ENCODE data around the gene SLC16A10. TPM values are rescaled to one million over a fixed set of nuclear protein-coding genes. Genes with fewer than 3 reads are reported as not detected.
"Not testable (repeated sequence)": the region's sequence is repeated elsewhere in the genome, so short reads cannot be mapped to it uniquely, and the experiment has no call there.

SLC16A10 gene
- total RNA-seq, 1 donor from 2014 or later: 2.2 TPM

- intact Hi-C loops (cut with micrococcal nuclease): not testable (repeated sequence)
Observed at GRCh38 chr6:111131018-111131417, 43.7 kb downstream of the SLC16A10 start.

- intact Hi-C loops (cut with micrococcal nuclease): not testable (repeated sequence)
Observed at GRCh38 chr6:111132669-111133068, 45.4 kb downstream of the SLC16A10 start.

- intact Hi-C loops (cut with micrococcal nuclease): not testable (repeated sequence)
Observed at GRCh38 chr6:111134236-111134869, 47.0 kb downstream of the SLC16A10 start.

GRCh38 chr6:111137489-111138093, 50.3 kb downstream of the SLC16A10 start:
- intact Hi-C loops (cut with micrococcal nuclease): not testable (repeated sequence)

GRCh38 chr6:111147440-111147839, 60.1 kb downstream of the SLC16A10 start:
- intact Hi-C loops (cut with micrococcal nuclease): no loop called here

- intact Hi-C loops (cut with micrococcal nuclease): no loop called here
Observed at GRCh38 chr6:111148110-111148509, 60.8 kb downstream of the SLC16A10 start.

- intact Hi-C loops (cut with micrococcal nuclease): no loop called here
Observed at GRCh38 chr6:111150577-111150976, 63.3 kb downstream of the SLC16A10 start.

- intact Hi-C loops (cut with micrococcal nuclease): no loop called here
Observed at GRCh38 chr6:111154981-111155380, 67.7 kb downstream of the SLC16A10 start.

GRCh38 chr6:111157412-111157811, 70.1 kb downstream of the SLC16A10 start:
- intact Hi-C loops (cut with micrococcal nuclease): no loop called here

- intact Hi-C loops (cut with micrococcal nuclease): no loop called here
Observed at GRCh38 chr6:111159633-111160032, 72.3 kb downstream of the SLC16A10 start.

- intact Hi-C loops (cut with micrococcal nuclease): no loop called here
Observed at GRCh38 chr6:111161650-111162049, 74.3 kb downstream of the SLC16A10 start.

GRCh38 chr6:111162504-111162903, 75.2 kb downstream of the SLC16A10 start:
- intact Hi-C loops (cut with micrococcal nuclease): no loop called here

GRCh38 chr6:111171577-111172400, 84.5 kb downstream of the SLC16A10 start:
- intact Hi-C loops (cut with micrococcal nuclease): no loop called here

- intact Hi-C loops (cut with micrococcal nuclease): no loop called here
Observed at GRCh38 chr6:111172563-111172962, 85.3 kb downstream of the SLC16A10 start.

GRCh38 chr6:111173341-111173740, 86.0 kb downstream of the SLC16A10 start:
- intact Hi-C loops (cut with micrococcal nuclease): no loop called here

- intact Hi-C loops (cut with micrococcal nuclease): no loop called here
Observed at GRCh38 chr6:111173946-111174345, 86.6 kb downstream of the SLC16A10 start.

GRCh38 chr6:111175109-111175508, 87.8 kb downstream of the SLC16A10 start:
- intact Hi-C loops (cut with micrococcal nuclease): no loop called here

- intact Hi-C loops (cut with micrococcal nuclease): no loop called here
Observed at GRCh38 chr6:111176038-111176759, 88.9 kb downstream of the SLC16A10 start.

GRCh38 chr6:111176760-111177099, 89.4 kb downstream of the SLC16A10 start:
- intact Hi-C loops (cut with micrococcal nuclease): no loop called here

GRCh38 chr6:111177131-111177530, 89.8 kb downstream of the SLC16A10 start:
- intact Hi-C loops (cut with micrococcal nuclease): no loop called here

GRCh38 chr6:111183702-111184517, 96.6 kb downstream of the SLC16A10 start:
- intact Hi-C loops (cut with micrococcal nuclease): no loop called here

All from T-helper 2 cell treated with Interferon-gamma antibody and Interleukin-4, amounts not matched to agents 100 ng/mL and 5 ng/mL, for 36 hours (primary cell).